OCI-LY7 (cell line): ENCODE measurements around the gene TRMT11. TPM values are rescaled to one million over a fixed set of nuclear protein-coding genes. Genes with fewer than 3 reads are reported as not detected.

Experiments used
- BruUV-seq: library from RNA; stranded (reverse); fragments of 400-500 nt; replicated peaks from 2 replicates; lab custom pipeline; 2021; lab: Mats Ljungman, UMichigan
- CTCF ChIA-PET: fragments of 300-600 bp; sonication (Branson Sonifier 250); formaldehyde crosslinking; loops from one replicate; lab custom pipeline; 2022; ENCODE audit warnings: antibody characterized with exemption; ENCODE audit not compliant: unreplicated experiment; lab: Charles Lee
- POLR2A ChIA-PET: fragments of 300-600 bp; sonication (Branson Sonifier 250); formaldehyde crosslinking; loops from one replicate; lab custom pipeline; 2022; ENCODE audit warnings: antibody characterized with exemption; lab: Charles Lee
- DNase-seq: peaks from one replicate; pipeline ENCODE4 v3.0.0-alpha.2; 2015; ENCODE audit warnings: low spot score
- H2AFZ ChIP-seq: fragments of 200-600 bp; sonication (generic), shearing (Covaris generic); 2 replicates; pipeline ENCODE4 v1.6.1; 2014; ENCODE audit warnings: mild to moderate bottlenecking, antibody characterized with exemption, low read length, moderate library complexity
- H3K27ac ChIP-seq: fragments of 200-600 bp; sonication (generic); 2 replicates; pipeline ENCODE4 v1.5.1; 2014; ENCODE audit warnings: mixed run types, low read depth, mild to moderate bottlenecking, moderate library complexity, low read length, inconsistent platforms; ENCODE audit not compliant: poor library complexity, severe bottlenecking
- H3K36me3 ChIP-seq: fragments of 200-600 bp; sonication (generic); 2 replicates; pipeline ENCODE4 v1.6.1; 2014; ENCODE audit warnings: mild to moderate bottlenecking, antibody characterized with exemption, low read length, moderate library complexity, mixed read lengths; ENCODE audit not compliant: insufficient read depth
- H3K4me1 ChIP-seq: fragments of 200-600 bp; sonication (generic); 2 replicates; pipeline ENCODE4 v1.5.1; 2014; ENCODE audit warnings: mild to moderate bottlenecking, low read length; ENCODE audit not compliant: insufficient read depth, poor library complexity, severe bottlenecking
- H3K4me2 ChIP-seq: fragments of 200-600 bp; sonication (generic); 2 replicates; pipeline ENCODE4 v1.6.1; 2014; ENCODE audit warnings: mild to moderate bottlenecking, low read length
- H3K4me3 ChIP-seq: fragments of 200-600 bp; sonication (generic); 2 replicates; pipeline ENCODE4 v1.5.1; 2014; ENCODE audit warnings: mild to moderate bottlenecking, low read depth, low read length; ENCODE audit not compliant: poor library complexity, severe bottlenecking
- H3K79me2 ChIP-seq: fragments of 200-600 bp; sonication (generic); 2 replicates; pipeline ENCODE4 v1.6.1; 2016; ENCODE audit warnings: low read depth, mild to moderate bottlenecking, low read length, moderate library complexity, mixed read lengths; ENCODE audit not compliant: insufficient read depth
- H3K9me2 ChIP-seq: fragments of 200-600 bp; sonication (generic); 2 replicates; pipeline ENCODE4 v1.6.1; 2016; ENCODE audit warnings: mild to moderate bottlenecking, low read length, mixed read lengths; ENCODE audit not compliant: insufficient read depth
- H3K9me3 ChIP-seq: fragments of 200-600 bp; sonication (generic); 2 replicates; pipeline ENCODE4 v1.6.1; 2014; ENCODE audit warnings: mild to moderate bottlenecking, mixed run types, low read length, mixed read lengths
- H4K20me1 ChIP-seq: fragments of 200-600 bp; sonication (generic); 2 replicates; pipeline ENCODE4 v1.6.1; 2014; ENCODE audit warnings: mild to moderate bottlenecking, antibody characterized with exemption, low read length, moderate library complexity, mixed read lengths; ENCODE audit not compliant: insufficient read depth
- EZH2phosphoT487 ChIP-seq: fragments of 200-600 bp; sonication (generic); IDR thresholded peaks from 2 replicates; pipeline ENCODE4 v1.6.1; 2018; ENCODE audit warnings: low read depth, borderline replicate concordance, mild to moderate bottlenecking, mixed run types, antibody characterized with exemption, low read length, moderate library complexity, mixed read lengths
- intact Hi-C: fragments of 100-400 bp; cut with micrococcal nuclease; formaldehyde crosslinking; loops from one replicate; pipeline ENCODE4 v1.10.0; 2022; ENCODE audit not compliant: unreplicated experiment
- total RNA-seq, 2 experiments: library from RNA; depleted of rRNA in 1 of 2; stranded (reverse); fragments of >200 nt in 1 of 2; shearing (Covaris generic) in 1 of 2; gene quantifications; 2 replicates each; pipeline ENCODE4 v1.2.3, GENCODE V29; 2014 to 2022
- TF ChIP-seq, protein P1 (sequence below): fragments of 200-600 bp; sonication (generic); conservative IDR thresholded peaks from 2 replicates; pipeline ENCODE4 v1.5.1; 2014; ENCODE audit warnings: mild to moderate bottlenecking, antibody characterized with exemption, low read length, moderate library complexity, mixed read lengths

The TRMT11 gene
- total RNA-seq, 2 experiments from 2014 or later = 32.9 to 46.8 TPM

DNA sequence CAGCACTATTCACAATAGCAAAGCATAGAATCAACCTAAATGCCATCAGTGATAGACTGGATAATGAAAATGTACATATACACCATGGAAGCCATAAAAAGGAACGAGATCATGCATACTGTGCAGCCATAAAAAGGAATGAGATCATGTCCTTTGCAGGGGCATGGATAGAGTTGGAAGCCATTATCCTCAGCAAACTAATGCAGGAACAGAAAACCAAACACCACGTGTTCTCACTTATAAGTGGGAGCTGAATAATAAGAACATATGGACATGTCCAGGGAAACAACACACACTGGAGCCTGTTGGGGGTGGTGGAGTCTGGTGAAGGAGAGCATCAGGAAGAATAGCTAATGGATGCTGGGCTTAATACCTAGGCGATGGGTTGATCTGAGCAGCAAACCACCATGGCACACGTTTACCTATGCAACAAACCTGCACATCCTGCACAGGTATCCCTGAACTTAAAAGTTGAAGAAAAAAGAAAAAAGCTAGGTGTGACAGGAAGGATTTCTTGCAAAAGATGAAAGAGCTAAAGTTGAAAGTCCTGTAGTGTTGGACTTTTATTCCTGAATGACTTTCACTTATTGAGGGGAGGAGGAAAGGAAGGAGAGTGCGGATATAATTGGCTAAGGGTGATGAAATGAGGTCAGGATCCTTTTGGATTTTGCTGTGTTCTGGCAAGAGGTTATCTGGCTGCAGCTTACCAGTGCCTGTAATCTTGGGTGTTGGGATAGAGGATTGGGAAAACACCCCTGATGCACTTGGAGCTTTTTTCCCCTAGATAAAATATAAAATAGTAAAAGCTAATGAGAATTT lies 8.5 kb downstream of the TRMT11 start:
- TF ChIP-seq, protein P1, sequence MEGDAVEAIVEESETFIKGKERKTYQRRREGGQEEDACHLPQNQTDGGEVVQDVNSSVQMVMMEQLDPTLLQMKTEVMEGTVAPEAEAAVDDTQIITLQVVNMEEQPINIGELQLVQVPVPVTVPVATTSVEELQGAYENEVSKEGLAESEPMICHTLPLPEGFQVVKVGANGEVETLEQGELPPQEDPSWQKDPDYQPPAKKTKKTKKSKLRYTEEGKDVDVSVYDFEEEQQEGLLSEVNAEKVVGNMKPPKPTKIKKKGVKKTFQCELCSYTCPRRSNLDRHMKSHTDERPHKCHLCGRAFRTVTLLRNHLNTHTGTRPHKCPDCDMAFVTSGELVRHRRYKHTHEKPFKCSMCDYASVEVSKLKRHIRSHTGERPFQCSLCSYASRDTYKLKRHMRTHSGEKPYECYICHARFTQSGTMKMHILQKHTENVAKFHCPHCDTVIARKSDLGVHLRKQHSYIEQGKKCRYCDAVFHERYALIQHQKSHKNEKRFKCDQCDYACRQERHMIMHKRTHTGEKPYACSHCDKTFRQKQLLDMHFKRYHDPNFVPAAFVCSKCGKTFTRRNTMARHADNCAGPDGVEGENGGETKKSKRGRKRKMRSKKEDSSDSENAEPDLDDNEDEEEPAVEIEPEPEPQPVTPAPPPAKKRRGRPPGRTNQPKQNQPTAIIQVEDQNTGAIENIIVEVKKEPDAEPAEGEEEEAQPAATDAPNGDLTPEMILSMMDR = no peak
- no peak for TF ChIP-seq EZH2phosphoT487
- CTCF ChIA-PET = interaction anchor here (1.5 kb wide), 1 partner anchor 8 kb away, joined by 3 read pairs; the partner anchor contains the start of gene TRMT11
- Histone ChIP-seq H3K4me3 (no peak overlapping the region), H3K9me3 (no peaks in the 10 kb centered on the region), H3K4me2 (no peak overlapping the region), H3K27ac (no peak overlapping the region), H2AFZ (no peak overlapping the region), H3K36me3 (peaks cover 38% of the 10 kb centered on the region), H3K79me2 (peaks cover 44% of the 10 kb centered on the region; the same call in 1 of the 2 replicates), H4K20me1 (0 out of 2 replicates have a peak, but pooled peaks cover 3% of the 10 kb centered on the region), H3K9me2 (no peaks in the 10 kb centered on the region), H3K4me1 (peaks cover 6% of the 10 kb centered on the region)
- POLR2A ChIA-PET = interaction anchor here (0.6 to 1.9 kb wide), 9 partner anchors 9 to 444 kb away, joined by 3 to 22 read pairs (median 3); partner anchors contain the start of gene TRMT11
- intact Hi-C loops = loop anchor here (5.0 kb wide), 2 partner anchors 347 to 1127 kb away; partner anchors contain the start of gene CENPW
- no TSS peak for BruUV-seq
- DNase-seq = no peak

- TF ChIP-seq, protein P1 = peak; percentile 100
- no peak for TF ChIP-seq EZH2phosphoT487
- Histone ChIP-seq H3K27ac (no peak overlapping the region), H3K4me1 (peaks cover 6% of the 10 kb centered on the region), H3K36me3 (peaks cover 50% of the 10 kb centered on the region), H3K9me2 (no peaks in the 10 kb centered on the region), H4K20me1 (0 out of 2 replicates have a peak, but pooled peaks cover 3% of the 10 kb centered on the region), H2AFZ (peak overlapping the region; percentile 61; the same call in 1 of the 2 replicates), H3K9me3 (no peaks in the 10 kb centered on the region), H3K79me2 (peaks cover 35% of the 10 kb centered on the region; the same call in 1 of the 2 replicates), H3K4me2 (peak overlapping the region; percentile 70), H3K4me3 (peak overlapping the region; percentile 42)
- intact Hi-C loops = loop anchor here (1.0 to 5.0 kb wide), 3 partner anchors 175 to 1126 kb away; partner anchors contain the start of gene CENPW
- DNase-seq = peak; percentile 81
- no TSS peak for BruUV-seq
- ChIA-PET POLR2A (interaction anchor here (0.5 to 1.9 kb wide), 4 partner anchors 10 to 427 kb away, joined by 3 to 22 read pairs (median 4); partner anchors contain the start of gene TRMT11), CTCF (interaction anchor here (1.5 kb wide), 1 partner anchor 9 kb away, joined by 3 read pairs; the partner anchor contains the start of gene TRMT11)
Measured at GRCh38 chr6:125995972-125996580, 9.7 kb downstream of the TRMT11 start.
